Raji (cell line): ENCODE results near the gene LDHD.

Experiments
- POLR2A ChIP-seq: IDR thresholded peaks from 2 replicates; pipeline ENCODE4 v1.6.1; 2011; ENCODE audit warnings: low read depth, low read length, control low read depth; ENCODE audit not compliant: insufficient read depth

The LDHD gene

GRCh38 chr16:75065149-75065505 is 51.5 kb downstream of the LDHD start:
- no peak for TF ChIP-seq POLR2A

GRCh38 chr16:75064403-75065148 is 52.0 kb downstream of the LDHD start:
- TF ChIP-seq POLR2A, result no peak

GRCh38 chr16:75063549-75064088 is 53.0 kb downstream of the LDHD start:
- no peak for TF ChIP-seq POLR2A

GRCh38 chr16:75062976-75063346 is 53.6 kb downstream of the LDHD start:
- TF ChIP-seq POLR2A, result no peak

GRCh38 chr16:75062135-75062975 is 54.2 kb downstream of the LDHD start:
- TF ChIP-seq POLR2A, result no peak
